SU-DHL-6 (cell line): ENCODE measurements around the gene ATE1.

Experiments used
- CTCF ChIP-seq: fragments of 200-600 bp; sonication (generic); IDR thresholded peaks from one replicate; pipeline ENCODE4 v1.5.1; 2017; ENCODE audit warnings: antibody characterized with exemption, mild to moderate bottlenecking, low read length, moderate library complexity; ENCODE audit not compliant: insufficient read depth, poor library complexity, severe bottlenecking
- EZH2phosphoT487 ChIP-seq: fragments of 200-600 bp; sonication (generic), shearing (Covaris generic); conservative IDR thresholded peaks from 2 replicates; pipeline ENCODE4 v1.6.1; 2018; ENCODE audit warnings: mild to moderate bottlenecking, antibody characterized with exemption, low read length, moderate library complexity, mixed read lengths

DNA sequence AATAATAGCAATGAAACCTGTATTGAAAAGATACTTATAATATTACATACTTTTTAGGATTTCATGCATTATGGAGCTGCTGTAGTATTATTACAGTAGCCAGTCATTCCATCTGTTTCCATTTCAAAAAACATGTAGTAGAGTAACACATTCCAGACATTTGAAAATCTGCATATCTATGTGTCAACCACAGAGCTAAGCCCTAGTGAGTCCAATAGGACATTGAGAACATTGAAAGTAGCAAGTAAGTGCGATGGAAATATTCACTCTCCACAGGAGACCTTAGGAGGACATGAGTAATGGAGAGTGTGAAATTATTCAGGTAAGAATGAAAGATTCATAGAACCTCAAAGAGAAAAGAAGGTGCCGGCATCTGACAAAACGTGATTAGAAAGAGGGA lies 31.8 kb upstream of the ATE1 start:
- TF ChIP-seq CTCF = no peak
- TF ChIP-seq EZH2phosphoT487 = no peak
